Activated T-helper 1 cell treated with anti-CD3 and anti-CD28 coated beads, Interleukin-12 subunit alpha, Interleukin-12 subunit beta, Interleukin-2, Interleukin-4 antibody, amounts not matched to agents 30 ng/mL and 10 ng/mL and 1 ng/mL, durations not matched to agents 14 hours and 24 hours and 36 hours (primary cell): ENCODE measurements around the gene MICAL3. TPM values are rescaled to one million over a fixed set of nuclear protein-coding genes. Genes with fewer than 3 reads are reported as not detected.
"Not testable (repeated sequence)": the region's sequence is repeated elsewhere in the genome, so short reads cannot be mapped to it uniquely, and the experiment has no call there.

ENCODE experiments used
- DNase-seq: peaks from one replicate; pipeline ENCODE4 v3.0.0; 2021; ENCODE audit warnings: low spot score
- H3K27ac Mint-ChIP-seq: one replicate; pipeline ENCODE4 v1.8.0; 2021; ENCODE audit warnings: mild to moderate bottlenecking, mixed read lengths
- H3K27me3 Mint-ChIP-seq: one replicate; pipeline ENCODE4 v1.8.0; 2022; ENCODE audit warnings: mild to moderate bottlenecking, moderate library complexity, mixed read lengths; ENCODE audit not compliant: insufficient read depth
- H3K36me3 Mint-ChIP-seq: one replicate; pipeline ENCODE4 v1.8.0; 2021; ENCODE audit warnings: low read depth, mixed read lengths
- H3K4me1 Mint-ChIP-seq: one replicate; pipeline ENCODE4 v1.8.0; 2021; ENCODE audit warnings: low read depth, mixed read lengths
- H3K4me3 Mint-ChIP-seq: one replicate; pipeline ENCODE4 v1.8.0; 2021; ENCODE audit warnings: mild to moderate bottlenecking, moderate library complexity, mixed read lengths
- H3K9me3 Mint-ChIP-seq: one replicate; pipeline ENCODE4 v1.8.0; 2021; ENCODE audit warnings: mixed read lengths
- intact Hi-C: fragments of 100-400 bp; cut with micrococcal nuclease; formaldehyde crosslinking; loops from one replicate; pipeline ENCODE4 v1.15.1; 2024
- total RNA-seq: library from RNA; stranded (reverse); gene quantifications from 2 replicates; pipeline ENCODE4 v1.2.3, GENCODE V29; 2022

Gene MICAL3, protein sequence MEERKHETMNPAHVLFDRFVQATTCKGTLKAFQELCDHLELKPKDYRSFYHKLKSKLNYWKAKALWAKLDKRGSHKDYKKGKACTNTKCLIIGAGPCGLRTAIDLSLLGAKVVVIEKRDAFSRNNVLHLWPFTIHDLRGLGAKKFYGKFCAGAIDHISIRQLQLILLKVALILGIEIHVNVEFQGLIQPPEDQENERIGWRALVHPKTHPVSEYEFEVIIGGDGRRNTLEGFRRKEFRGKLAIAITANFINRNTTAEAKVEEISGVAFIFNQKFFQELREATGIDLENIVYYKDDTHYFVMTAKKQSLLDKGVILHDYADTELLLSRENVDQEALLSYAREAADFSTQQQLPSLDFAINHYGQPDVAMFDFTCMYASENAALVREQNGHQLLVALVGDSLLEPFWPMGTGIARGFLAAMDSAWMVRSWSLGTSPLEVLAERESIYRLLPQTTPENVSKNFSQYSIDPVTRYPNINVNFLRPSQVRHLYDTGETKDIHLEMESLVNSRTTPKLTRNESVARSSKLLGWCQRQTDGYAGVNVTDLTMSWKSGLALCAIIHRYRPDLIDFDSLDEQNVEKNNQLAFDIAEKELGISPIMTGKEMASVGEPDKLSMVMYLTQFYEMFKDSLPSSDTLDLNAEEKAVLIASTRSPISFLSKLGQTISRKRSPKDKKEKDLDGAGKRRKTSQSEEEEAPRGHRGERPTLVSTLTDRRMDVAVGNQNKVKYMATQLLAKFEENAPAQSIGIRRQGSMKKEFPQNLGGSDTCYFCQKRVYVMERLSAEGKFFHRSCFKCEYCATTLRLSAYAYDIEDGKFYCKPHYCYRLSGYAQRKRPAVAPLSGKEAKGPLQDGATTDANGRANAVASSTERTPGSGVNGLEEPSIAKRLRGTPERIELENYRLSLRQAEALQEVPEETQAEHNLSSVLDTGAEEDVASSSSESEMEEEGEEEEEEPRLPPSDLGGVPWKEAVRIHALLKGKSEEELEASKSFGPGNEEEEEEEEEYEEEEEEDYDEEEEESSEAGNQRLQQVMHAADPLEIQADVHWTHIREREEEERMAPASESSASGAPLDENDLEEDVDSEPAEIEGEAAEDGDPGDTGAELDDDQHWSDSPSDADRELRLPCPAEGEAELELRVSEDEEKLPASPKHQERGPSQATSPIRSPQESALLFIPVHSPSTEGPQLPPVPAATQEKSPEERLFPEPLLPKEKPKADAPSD (N-terminal part only)
- total RNA-seq = 47.8 and 50.6 TPM in 2 replicates

DNA sequence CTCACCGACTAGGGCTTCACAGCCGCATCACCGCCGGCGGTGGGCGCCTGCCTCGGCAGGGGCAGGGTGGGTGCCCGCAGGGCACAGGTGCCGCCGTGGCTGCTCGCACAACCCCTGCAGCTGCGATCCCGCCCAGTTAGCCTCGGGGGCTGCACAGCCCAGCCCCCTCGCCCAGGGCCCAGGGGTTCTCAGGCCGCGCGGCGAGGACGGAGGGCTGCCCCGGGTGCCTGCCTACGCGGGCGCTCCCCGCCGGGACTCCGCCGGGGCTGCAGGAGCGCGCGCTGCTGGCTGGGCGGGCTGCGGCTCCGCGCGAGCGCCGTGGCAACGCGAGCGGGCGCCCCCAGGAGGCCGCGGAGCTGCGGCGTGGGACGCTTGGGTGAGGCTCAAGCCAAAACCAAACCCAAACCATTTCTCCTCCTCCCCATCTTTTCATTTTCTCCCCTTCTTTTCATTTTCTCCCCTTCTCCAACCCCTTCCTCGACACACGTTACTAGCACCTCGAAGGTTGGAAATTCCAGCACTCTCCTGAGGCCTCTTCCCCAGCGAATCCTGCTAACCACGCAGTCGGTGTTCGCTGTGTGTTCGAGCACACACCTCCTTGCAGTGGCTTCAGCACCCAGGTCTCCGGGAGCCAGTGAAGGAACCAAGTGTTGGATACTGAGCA is at the start of gene MICAL3:
Gene MICAL3 (minus strand): TSS at position 286 of the 664 bp plus-strand sequence. CDS start 117,749 bp downstream, outside the sequence.
- Mint-ChIP-seq H3K4me3 (peak within 1 kb of the TSS; percentile 87), H3K4me1 (peaks cover 18% of the 10 kb centered on the region), H3K27me3 (peaks cover 59% of the 10 kb centered on the region), H3K27ac (peak within 1 kb of the TSS; percentile 72), H3K9me3 (no peaks in the 10 kb centered on the region), H3K36me3 (no peaks in the 10 kb centered on the region)
- DNase-seq = peak; percentile 67
- intact Hi-C loops = loop anchor here (1.0 to 5.0 kb wide), 2 partner anchors 53 to 194 kb away; partner anchors contain the start of gene PEX26

DNA sequence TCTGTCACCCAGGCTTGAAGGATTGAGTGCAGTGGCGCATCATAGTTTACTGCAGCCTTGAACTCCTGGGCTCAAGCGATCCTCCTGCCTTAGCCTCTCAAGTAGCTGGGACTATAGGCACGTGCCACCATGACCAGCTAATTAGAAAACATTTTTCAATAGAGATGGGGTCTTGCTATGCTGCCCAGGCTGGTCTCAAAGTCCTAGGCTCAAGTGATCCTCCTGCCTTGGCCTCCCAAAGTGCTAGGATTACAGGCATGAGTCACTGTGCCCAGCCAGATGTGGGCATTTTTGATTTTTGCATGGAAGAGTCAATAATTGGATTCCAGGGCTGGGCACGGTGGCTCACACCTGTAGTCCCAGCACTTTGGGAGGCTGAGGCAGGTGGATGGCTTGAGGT is 49.6 kb upstream of the MICAL3 start:
- peaks cover 20% of the 10 kb centered on the region for H3K4me1 Mint-ChIP-seq

DNA sequence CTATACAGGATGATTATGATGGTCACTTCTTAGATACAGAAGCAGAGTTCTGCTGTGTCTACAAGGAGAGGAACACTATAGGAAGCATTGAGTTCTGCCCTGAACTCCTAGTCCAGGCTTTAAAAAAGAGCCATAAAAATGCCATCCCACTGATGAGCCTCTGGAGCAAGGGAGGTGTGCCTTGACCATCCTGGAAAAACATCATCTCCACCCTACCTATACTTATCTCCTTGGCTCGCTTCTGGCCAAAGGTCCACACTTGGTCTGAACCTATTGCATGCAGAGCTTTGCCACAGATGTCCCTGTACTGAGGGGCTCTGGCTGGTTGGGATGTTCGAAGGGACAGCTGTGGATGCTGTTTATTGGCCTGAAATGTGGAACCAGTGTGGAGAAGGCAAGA is 49.1 kb upstream of the MICAL3 start:
- intact Hi-C loops = loop anchor here (10.0 kb wide), 2 partner anchors 859 to 1159 kb away; partner anchors contain the start of gene ADA2
- Mint-ChIP-seq H3K36me3 (peaks cover under 1% of the 10 kb centered on the region), H3K4me1 (peaks cover 15% of the 10 kb centered on the region), H3K27me3 (peaks cover 5% of the 10 kb centered on the region), H3K27ac (no peak overlapping the region), H3K9me3 (no peaks in the 10 kb centered on the region), H3K4me3 (no peak overlapping the region)
- no peak for DNase-seq

More for the DNA sequence above, 49.6 kb upstream of the MICAL3 start:
- H3K4me3 Mint-ChIP-seq, H3K27ac Mint-ChIP-seq, H3K9me3 Mint-ChIP-seq, H3K27me3 Mint-ChIP-seq, H3K36me3 Mint-ChIP-seq, DNase-seq: not testable (repeated sequence)
- intact Hi-C loops = loop anchor here (10.0 kb wide), 2 partner anchors 859 to 1159 kb away; partner anchors contain the start of gene ADA2

DNA sequence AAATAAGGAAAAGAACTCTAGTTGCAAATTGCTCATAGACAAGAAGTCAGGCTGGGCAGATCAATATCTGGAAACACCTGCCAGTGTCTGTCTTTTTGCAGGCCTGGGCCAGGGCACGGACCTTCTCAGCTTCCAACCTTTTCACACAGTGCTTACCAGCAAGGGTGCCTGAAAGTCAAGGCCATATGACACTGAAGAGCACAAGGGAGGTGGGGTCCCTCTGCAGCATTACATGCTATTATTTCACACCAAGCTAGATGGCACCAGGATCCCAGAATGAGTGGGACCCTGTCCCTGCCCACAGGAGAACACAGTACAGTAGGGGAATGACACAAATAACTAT is 47.6 kb upstream of the MICAL3 start:
- intact Hi-C loops = loop anchor here (10.0 kb wide), 2 partner anchors 857 to 1157 kb away; partner anchors contain the start of gene ADA2
- no peak for DNase-seq
- H3K27me3 Mint-ChIP-seq = peaks cover 15% of the 10 kb centered on the region
- H3K4me3 Mint-ChIP-seq = no peak overlapping the region
- H3K36me3 Mint-ChIP-seq = no peaks in the 10 kb centered on the region
- H3K9me3 Mint-ChIP-seq = no peaks in the 10 kb centered on the region
- H3K4me1 Mint-ChIP-seq = peaks cover 11% of the 10 kb centered on the region
- no peak overlapping the region for H3K27ac Mint-ChIP-seq

DNA sequence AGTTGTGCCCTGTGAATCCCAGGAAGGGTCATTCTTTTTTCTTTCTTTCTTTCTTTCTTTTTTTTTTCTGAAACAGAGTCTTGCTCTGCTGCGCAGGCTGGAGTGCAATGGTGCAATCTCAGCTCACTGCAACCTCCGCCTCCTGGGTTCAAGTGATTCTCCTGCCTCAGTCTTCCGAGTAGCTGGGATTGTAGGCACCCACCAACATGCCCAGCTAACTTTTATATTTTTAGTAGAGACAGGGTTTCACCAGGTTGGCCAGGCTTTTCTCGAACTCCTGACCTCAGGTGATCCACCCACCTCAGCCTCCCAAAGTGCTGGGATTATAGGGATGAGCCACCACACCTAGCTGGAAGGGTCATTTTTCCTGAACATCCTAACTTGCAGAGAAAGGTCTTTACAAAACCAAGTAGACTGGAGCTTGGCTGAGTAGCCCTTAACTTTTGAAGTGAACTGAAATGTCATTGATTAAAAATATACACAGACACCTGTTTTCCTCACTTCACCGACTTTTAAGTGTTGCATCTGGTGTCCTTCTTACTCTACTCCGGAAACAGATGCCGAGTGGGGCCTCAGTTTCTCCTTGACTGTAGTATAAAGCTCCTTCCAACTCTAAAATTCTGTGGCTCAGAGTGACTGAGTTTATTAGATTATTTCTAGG is 47.1 kb upstream of the MICAL3 start:
- H3K4me3 Mint-ChIP-seq, H3K4me1 Mint-ChIP-seq, H3K27ac Mint-ChIP-seq, H3K36me3 Mint-ChIP-seq, DNase-seq, H3K9me3 Mint-ChIP-seq: not testable (repeated sequence)
- intact Hi-C loops = loop anchor here (10.0 kb wide), 2 partner anchors 857 to 1157 kb away; partner anchors contain the start of gene ADA2
- peaks cover 19% of the 10 kb centered on the region for H3K27me3 Mint-ChIP-seq

DNA sequence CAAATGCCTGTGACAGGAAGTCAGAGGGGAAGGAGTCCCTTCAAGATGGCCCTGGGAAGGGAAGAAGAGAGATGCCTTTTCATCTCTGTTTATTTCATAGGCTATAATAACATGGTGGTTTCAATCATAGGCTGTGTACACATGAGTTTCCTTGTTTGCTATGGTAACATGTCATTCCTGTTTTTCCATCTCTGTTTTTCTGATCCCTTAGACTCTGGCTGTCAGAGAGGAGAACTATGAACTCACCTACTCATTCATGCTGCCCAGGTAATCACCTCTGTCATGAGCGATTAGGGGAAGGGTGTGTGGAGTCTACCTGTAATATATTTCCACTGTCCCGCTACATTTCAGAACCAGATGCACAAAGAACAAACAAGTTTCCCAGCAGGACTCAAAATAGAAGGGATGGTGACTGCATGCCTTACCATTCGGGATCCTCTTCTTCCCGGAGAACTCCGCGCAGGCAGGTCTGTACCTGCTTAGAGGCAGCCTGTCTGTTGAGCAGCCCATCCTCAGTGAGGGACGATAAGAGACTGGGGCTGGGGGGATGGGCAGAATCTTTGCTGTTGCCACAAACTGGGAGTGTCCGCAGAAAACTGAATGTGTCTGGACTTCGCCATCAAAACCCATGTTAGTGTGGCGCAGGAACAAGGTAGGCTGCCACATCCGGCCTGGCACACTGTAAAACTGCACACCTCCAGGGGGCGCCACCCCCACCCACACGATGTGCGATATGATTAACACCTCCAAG is 46.4 kb upstream of the MICAL3 start:
- H3K4me1 Mint-ChIP-seq = no peaks in the 10 kb centered on the region
- H3K9me3 Mint-ChIP-seq = no peaks in the 10 kb centered on the region
- no peak overlapping the region for H3K4me3 Mint-ChIP-seq
- peaks cover 26% of the 10 kb centered on the region for H3K27me3 Mint-ChIP-seq
- no peak overlapping the region for H3K27ac Mint-ChIP-seq
- intact Hi-C loops = loop anchor here (10.0 kb wide), 2 partner anchors 856 to 1156 kb away; partner anchors contain the start of gene ADA2
- DNase-seq = no peak
- H3K36me3 Mint-ChIP-seq = no peaks in the 10 kb centered on the region

DNA sequence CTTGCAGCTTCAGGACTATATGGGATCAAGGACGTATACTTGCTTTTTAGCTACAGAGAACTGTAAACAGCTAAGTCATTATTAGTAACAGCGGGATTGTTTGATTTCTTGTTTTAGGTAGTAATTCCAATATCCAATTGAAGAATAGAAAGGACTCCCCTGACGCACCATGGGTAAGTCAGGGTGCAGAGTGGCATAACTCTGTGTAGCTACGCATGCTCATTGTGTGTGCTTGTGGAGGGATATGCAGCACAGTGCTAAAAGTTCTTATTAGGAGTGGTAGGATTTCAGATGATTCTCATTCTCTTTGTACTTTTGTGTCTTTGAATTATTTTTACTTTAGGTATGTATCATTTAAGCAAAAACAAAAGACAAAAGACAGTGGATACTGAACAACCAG is 45.7 kb upstream of the MICAL3 start:
- Mint-ChIP-seq H3K36me3 (no peaks in the 10 kb centered on the region), H3K4me3 (no peak overlapping the region)
- intact Hi-C loops = loop anchor here (10.0 kb wide), 2 partner anchors 855 to 1155 kb away; partner anchors contain the start of gene ADA2

DNA sequence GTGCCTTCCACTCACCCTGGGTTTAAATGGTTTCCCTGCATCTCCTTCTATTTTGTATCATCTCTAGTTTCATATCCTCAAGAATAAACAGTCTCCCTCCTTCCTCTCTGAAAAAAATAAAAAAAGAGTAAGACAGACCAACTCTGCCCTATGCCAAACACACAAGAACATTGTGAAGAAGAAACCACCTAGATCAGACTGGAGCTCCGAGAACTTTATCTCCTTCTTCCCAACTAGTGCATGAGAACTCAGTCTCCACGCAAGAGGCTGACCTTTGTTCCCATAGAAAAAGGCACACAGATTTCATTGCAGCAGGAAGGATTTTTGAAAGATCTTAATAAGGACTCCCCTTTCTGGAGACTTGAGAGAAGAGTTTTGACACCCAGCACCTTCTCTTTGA is 44.7 kb upstream of the MICAL3 start:
- Mint-ChIP-seq H3K4me1 (no peaks in the 10 kb centered on the region), H3K27ac (no peak overlapping the region), H3K9me3 (no peaks in the 10 kb centered on the region), H3K4me3 (no peak overlapping the region), H3K27me3 (peaks cover 36% of the 10 kb centered on the region), H3K36me3 (no peaks in the 10 kb centered on the region)
- no peak for DNase-seq
- intact Hi-C loops = no loop called here

More for the DNA sequence above, 45.7 kb upstream of the MICAL3 start:
- no peak for DNase-seq
- H3K9me3 Mint-ChIP-seq = no peaks in the 10 kb centered on the region
- H3K27ac Mint-ChIP-seq = no peak overlapping the region
- H3K27me3 Mint-ChIP-seq = peaks cover 31% of the 10 kb centered on the region
- no peaks in the 10 kb centered on the region for H3K4me1 Mint-ChIP-seq

DNA sequence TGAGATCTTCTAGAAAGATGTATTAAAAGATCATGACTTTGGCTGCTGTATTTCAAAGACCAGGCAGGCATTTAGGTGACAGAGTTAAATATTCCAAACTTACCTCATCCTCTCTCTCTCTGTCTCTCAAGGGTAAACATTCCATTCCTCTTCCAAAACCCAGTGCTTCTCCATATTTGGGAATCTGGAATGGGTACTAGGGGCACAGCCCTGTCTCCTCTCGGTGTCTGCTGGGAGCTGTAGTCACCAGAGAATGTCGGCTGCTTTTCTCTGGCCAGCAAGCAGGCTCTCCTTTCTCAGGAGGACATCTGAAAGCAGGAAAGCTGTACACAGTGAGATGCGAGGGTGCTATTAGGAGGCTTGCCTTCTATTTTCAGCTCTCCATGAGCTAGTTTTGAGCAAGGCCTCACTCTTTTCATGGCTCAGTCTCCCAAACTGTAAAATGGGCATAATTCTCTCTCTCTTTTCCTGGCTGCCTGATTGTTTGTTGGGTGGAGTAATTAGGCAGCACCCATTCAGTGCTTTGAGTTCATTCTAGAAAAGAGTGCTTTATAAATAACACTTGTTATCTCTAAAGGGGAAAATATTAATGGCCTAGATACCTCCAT is 44.1 kb upstream of the MICAL3 start:
- no peak overlapping the region for H3K4me3 Mint-ChIP-seq
- no peak for DNase-seq
- intact Hi-C loops = no loop called here

DNA sequence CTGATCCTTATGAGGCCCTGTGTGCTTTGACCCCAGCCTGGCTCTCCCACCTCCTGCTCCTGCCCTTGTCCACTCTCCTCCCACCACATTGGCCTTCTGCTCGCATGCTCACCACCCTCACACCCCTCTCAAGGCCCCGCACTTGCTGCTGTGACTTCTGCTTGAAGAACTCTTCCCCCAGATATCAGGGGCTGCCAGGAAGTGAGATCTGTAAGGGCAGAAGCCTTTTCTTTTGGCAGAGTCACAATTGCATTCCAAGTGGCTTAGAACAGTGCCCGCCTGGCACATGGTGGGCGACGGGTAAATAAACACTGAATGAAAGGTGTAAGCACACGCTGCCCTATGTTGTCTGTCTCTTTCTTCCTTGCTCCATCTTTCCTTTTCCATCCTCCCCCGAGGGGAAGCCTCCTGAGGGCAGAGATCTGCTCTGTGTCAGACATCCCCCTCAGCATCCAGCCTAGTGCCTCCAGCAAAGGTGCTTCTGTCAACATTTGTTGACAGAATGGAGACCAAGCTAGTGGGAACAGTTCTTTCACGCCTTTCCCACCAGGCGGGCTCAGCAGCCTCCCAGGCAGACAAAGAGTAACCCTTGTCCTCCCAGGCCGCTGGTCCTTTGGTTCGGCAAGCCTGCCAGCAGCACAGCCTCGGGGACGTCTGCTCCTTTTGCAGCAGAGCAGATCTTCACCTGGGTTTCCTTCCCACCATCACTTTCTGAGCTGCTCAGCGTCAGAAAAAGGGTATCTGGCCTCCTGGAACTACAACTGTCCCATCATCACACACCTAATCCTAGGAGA is 43.4 kb upstream of the MICAL3 start:
- Mint-ChIP-seq H3K4me3 (no peak overlapping the region), H3K27me3 (peaks cover 36% of the 10 kb centered on the region), H3K9me3 (no peaks in the 10 kb centered on the region)

More for the DNA sequence above, 44.1 kb upstream of the MICAL3 start:
- Mint-ChIP-seq H3K27me3 (peaks cover 36% of the 10 kb centered on the region), H3K36me3 (no peaks in the 10 kb centered on the region), H3K4me1 (no peaks in the 10 kb centered on the region), H3K9me3 (no peaks in the 10 kb centered on the region), H3K27ac (no peak overlapping the region)

More for the DNA sequence above, 43.4 kb upstream of the MICAL3 start:
- intact Hi-C loops = no loop called here
- Mint-ChIP-seq H3K36me3 (no peaks in the 10 kb centered on the region), H3K27ac (no peak overlapping the region), H3K4me1 (no peaks in the 10 kb centered on the region)
- DNase-seq = no peak
